Epithelial cell of esophagus (primary cell): ENCODE measurements around the gene NAV3.

Source experiments
- DNase-seq: peaks from one replicate; pipeline ENCODE4 v3.0.0; 2010; ENCODE audit warnings: low read depth
- H3K4me3 ChIP-seq: 2 replicates; pipeline ENCODE4 v1.5.1; 2011; ENCODE audit warnings: mild to moderate bottlenecking, low read length, control low read depth
- CTCF ChIP-seq: IDR thresholded peaks from 2 replicates; pipeline ENCODE4 v1.5.1; 2011; ENCODE audit warnings: low read depth, mild to moderate bottlenecking, low read length, control low read depth, inconsistent platforms; ENCODE audit not compliant: insufficient read depth; ENCODE audit errors: missing control alignments

The NAV3 gene

GRCh38 chr12:78118486-78118885 is 287.8 kb downstream of the NAV3 start:
- no peak for DNase-seq
- no peak for TF ChIP-seq CTCF
- H3K4me3 ChIP-seq = no peak overlapping the region

- H3K4me3 ChIP-seq = no peak overlapping the region
- DNase-seq = peak; percentile 60
- no peak for TF ChIP-seq CTCF
These were observed 288.7 kb downstream of the NAV3 start for GRCh38 chr12:78119351-78119918.

GRCh38 chr12:78120306-78120705 is 289.6 kb downstream of the NAV3 start:
- DNase-seq = no peak
- no peak for TF ChIP-seq CTCF
- no peak overlapping the region for H3K4me3 ChIP-seq

- peak; percentile 69 for DNase-seq
- no peak overlapping the region for H3K4me3 ChIP-seq
- TF ChIP-seq CTCF = peak; percentile 38
These were observed 290.3 kb downstream of the NAV3 start for GRCh38 chr12:78120866-78121560.

GRCh38 chr12:78121969-78122610 is 291.4 kb downstream of the NAV3 start:
- no peak for TF ChIP-seq CTCF
- no peak overlapping the region for H3K4me3 ChIP-seq
- DNase-seq = no peak

GRCh38 chr12:78128211-78128610 is 297.5 kb downstream of the NAV3 start:
- DNase-seq = no peak
- no peak overlapping the region for H3K4me3 ChIP-seq
- TF ChIP-seq CTCF = no peak
